Breast epithelium (tissue), 4 donors: ENCODE measurements around the gene RBPJ. TPM values are rescaled to one million over a fixed set of nuclear protein-coding genes. Genes with fewer than 3 reads are reported as not detected.

Source experiments
- DNase-seq, 2 donors: peaks; one replicate each; pipeline ENCODE4 v3.0.0-alpha.2; 2019; ENCODE audit warnings: low spot score in 2 of 2
- H3K27ac ChIP-seq, 2 donors: fragments of 200-600 bp; sonication (generic) in 1 of 2; one replicate each; pipeline ENCODE4 v1.5.1; 2016 to 2019; ENCODE audit warnings: mild to moderate bottlenecking in 1 of 2
- H3K27me3 ChIP-seq, 2 donors: fragments of 200-600 bp; sonication (generic) in 1 of 2; one replicate each; pipeline versions ENCODE4 v1.5.1 to v1.6.0; 2017 to 2019; ENCODE audit warnings: control low read depth in 1 of 2, mild to moderate bottlenecking in 1 of 2
- H3K36me3 ChIP-seq: fragments of 200-600 bp; one replicate; pipeline ENCODE4 v1.5.1; 2019
- H3K4me1 ChIP-seq, 2 donors: fragments of 200-600 bp; sonication (generic); one replicate each; pipeline ENCODE4 v1.5.1; 2016 to 2019; ENCODE audit warnings: control low read depth in 1 of 2
- H3K4me3 ChIP-seq, 3 donors: fragments of 200-600 bp; sonication (generic); 1 replicate in 2 of 3; 2 replicates in 1 of 3; pipeline ENCODE4 v1.5.1; 2016 to 2019; ENCODE audit warnings: mild to moderate bottlenecking in 3 of 3, moderate library complexity in 2 of 3
- H3K9me3 ChIP-seq, 2 donors: fragments of 200-600 bp; sonication (generic) in 1 of 2; one replicate each; pipeline ENCODE4 v1.5.1; 2016 to 2019; ENCODE audit warnings: control low read depth in 1 of 2
- CTCF ChIP-seq, 3 donors: fragments of 450-650 bp; IDR thresholded peaks; one replicate each; pipeline ENCODE4 v1.5.1; 2016 to 2017; ENCODE audit warnings: antibody characterized with exemption in 3 of 3, mild to moderate bottlenecking in 3 of 3, moderate library complexity in 3 of 3
- POLR2A ChIP-seq: fragments of 450-650 bp; IDR thresholded peaks from one replicate; pipeline ENCODE4 v1.6.1; 2016; ENCODE audit warnings: antibody characterized with exemption, mild to moderate bottlenecking, moderate library complexity
- POLR2AphosphoS5 ChIP-seq, 3 donors: sonication (generic); formaldehyde crosslinking; IDR thresholded peaks; one replicate each; pipeline ENCODE4 v1.6.1; 2017; ENCODE audit warnings: antibody characterized with exemption in 3 of 3
- intact Hi-C: fragments of 100-400 bp; cut with DNase I; formaldehyde crosslinking; loops from one replicate; pipeline ENCODE4 v1.15.1; 2023; ENCODE audit warnings: low total_unique reads
- total RNA-seq, 3 donors: library from RNA; depleted of rRNA; stranded (reverse); fragments of >200 nt; gene quantifications; one replicate each; pipeline ENCODE4 v1.1.0, GENCODE V29; 2016

The RBPJ gene
- total RNA-seq, 3 donors from 2014 or later = 64.9 to 143 (median 88.7) TPM

DNA sequence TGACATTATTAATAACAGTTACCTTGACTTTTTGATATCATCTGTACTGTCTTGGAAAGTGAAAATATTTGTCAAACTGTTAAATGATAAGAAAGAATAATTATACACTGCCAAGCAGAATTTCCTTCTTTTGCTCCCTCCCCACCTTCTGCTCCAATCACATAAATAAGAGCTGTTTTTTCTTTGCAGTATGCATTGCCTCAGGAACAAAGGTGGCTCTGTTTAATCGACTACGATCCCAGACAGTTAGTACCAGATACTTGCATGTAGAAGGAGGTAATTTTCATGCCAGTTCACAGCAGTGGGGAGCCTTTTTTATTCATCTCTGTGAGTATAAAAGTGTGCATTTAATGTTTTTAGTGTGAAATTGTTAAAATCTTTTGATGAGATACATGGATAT is 103.3 kb downstream of the RBPJ start:
- no peak for DNase-seq
- H3K36me3 ChIP-seq = no peaks in the 10 kb centered on the region
- intact Hi-C loops = no loop called here
- no peak overlapping the region for H3K4me3 ChIP-seq
- no peak overlapping the region for H3K27ac ChIP-seq
- H3K4me1 ChIP-seq = no peaks in the 10 kb centered on the region
- H3K9me3 ChIP-seq = no peaks in the 10 kb centered on the region
- no peaks in the 10 kb centered on the region for H3K27me3 ChIP-seq
- TF ChIP-seq POLR2A = no peak
- TF ChIP-seq POLR2AphosphoS5 (IDR thresholded peaks at IDR 0.05) = no peak
- TF ChIP-seq CTCF (IDR thresholded peaks at IDR 0.05) = no peak

DNA sequence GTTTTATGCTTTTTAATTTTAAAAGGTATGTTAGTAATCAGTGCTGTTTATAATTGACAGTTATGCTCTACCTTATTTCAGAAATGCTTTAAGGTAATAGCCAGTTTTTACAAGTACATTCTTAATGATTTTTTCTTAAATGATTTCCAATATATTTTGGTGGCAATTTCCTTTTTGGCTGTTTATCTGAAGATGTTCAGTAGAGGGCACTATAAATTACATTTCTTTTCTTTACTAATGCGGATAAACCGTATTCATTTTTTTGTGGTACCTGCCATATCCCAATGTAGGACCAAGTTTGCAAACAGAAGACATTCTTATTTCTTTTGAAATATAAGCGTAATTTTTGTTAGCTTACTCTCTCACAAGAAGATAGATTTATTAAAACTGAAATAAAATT is 104.0 kb downstream of the RBPJ start:
- Histone ChIP-seq H3K27ac (no peak overlapping the region), H3K4me3 (no peak overlapping the region), H3K4me1 (no peaks in the 10 kb centered on the region), H3K36me3 (no peaks in the 10 kb centered on the region), H3K9me3 (no peaks in the 10 kb centered on the region), H3K27me3 (no peaks in the 10 kb centered on the region)
- DNase-seq = no peak
- intact Hi-C loops = no loop called here
- TF ChIP-seq POLR2A (no peak), POLR2AphosphoS5 (IDR thresholded peaks at IDR 0.05) (no peak), CTCF (IDR thresholded peaks at IDR 0.05) (no peak)

DNA sequence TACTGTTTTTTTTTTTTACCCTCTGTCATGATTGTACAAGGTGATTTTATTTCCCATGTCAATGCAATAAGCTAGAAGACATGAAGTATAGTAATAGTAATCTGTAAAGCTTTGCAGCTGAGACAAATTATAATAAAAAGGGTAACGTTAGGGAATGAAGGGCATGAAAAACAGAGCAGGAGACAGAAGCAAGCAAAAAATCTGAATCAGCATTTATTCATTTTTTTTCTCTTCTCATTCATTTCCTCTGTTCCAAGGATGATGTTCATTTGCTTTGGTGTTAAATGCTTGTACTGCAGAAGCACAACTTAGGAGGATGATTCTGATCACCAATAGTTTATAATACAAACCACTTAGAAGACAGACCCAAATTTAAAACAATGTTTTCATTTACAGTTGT is 105.1 kb downstream of the RBPJ start:
- Histone ChIP-seq H3K4me3 (no peak overlapping the region), H3K9me3 (no peaks in the 10 kb centered on the region), H3K27ac (no peak overlapping the region), H3K4me1 (no peaks in the 10 kb centered on the region), H3K36me3 (no peaks in the 10 kb centered on the region), H3K27me3 (no peaks in the 10 kb centered on the region)
- no peak for DNase-seq
- intact Hi-C loops = no loop called here
- no peak for TF ChIP-seq POLR2AphosphoS5 (IDR thresholded peaks at IDR 0.05)
- no peak for TF ChIP-seq POLR2A
- TF ChIP-seq CTCF (IDR thresholded peaks at IDR 0.05) = no peak

DNA sequence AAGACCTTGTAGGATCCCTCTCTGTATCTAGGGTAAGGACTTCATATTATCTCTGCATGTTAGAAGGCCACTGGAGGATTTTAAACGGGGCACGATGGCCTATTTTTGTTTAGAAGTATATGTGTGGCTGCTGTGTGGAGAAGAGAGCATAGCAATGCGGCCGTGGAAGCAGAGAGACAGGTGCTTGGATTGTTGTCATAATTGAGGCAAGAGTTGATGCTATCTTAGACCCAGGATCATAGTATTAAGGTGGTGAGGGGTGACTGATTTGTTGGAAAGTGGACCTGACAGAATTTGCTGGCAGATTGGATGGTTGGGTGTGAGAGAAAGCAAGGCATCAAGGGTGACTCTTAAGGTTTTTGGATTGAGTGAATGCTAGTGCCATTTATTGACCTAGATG is 106.1 kb downstream of the RBPJ start:
- Histone ChIP-seq H3K27ac (no peak overlapping the region), H3K4me1 (no peaks in the 10 kb centered on the region), H3K4me3 (no peak overlapping the region), H3K36me3 (no peaks in the 10 kb centered on the region), H3K27me3 (no peaks in the 10 kb centered on the region), H3K9me3 (no peaks in the 10 kb centered on the region)
- intact Hi-C loops = no loop called here
- no peak for DNase-seq
- TF ChIP-seq POLR2AphosphoS5 (IDR thresholded peaks at IDR 0.05) = no peak
- TF ChIP-seq CTCF (IDR thresholded peaks at IDR 0.05) = no peak
- TF ChIP-seq POLR2A = no peak

DNA sequence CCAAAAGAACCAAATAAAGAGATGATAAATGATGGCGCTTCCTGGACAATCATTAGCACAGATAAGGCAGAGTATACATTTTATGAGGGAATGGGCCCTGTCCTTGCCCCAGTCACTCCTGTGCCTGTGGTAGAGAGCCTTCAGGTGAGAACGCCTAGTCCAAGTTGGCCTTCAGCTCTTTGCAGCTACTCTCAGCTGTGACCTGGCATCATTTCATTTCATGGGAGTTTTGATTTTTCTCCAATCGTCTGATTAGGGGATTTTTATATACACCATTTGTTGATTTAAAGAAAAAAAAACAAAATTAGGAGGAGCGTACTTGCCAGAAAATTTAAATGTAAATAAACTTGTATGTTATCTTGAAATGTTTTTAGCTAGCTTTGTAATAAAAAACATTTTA is 109.1 kb downstream of the RBPJ start:
- Histone ChIP-seq H3K4me3 (no peak overlapping the region), H3K27me3 (no peaks in the 10 kb centered on the region), H3K36me3 (no peaks in the 10 kb centered on the region), H3K4me1 (no peaks in the 10 kb centered on the region), H3K27ac (no peak overlapping the region), H3K9me3 (no peaks in the 10 kb centered on the region)
- intact Hi-C loops = no loop called here
- TF ChIP-seq CTCF (IDR thresholded peaks at IDR 0.05) = no peak
- no peak for TF ChIP-seq POLR2AphosphoS5 (IDR thresholded peaks at IDR 0.05)
- TF ChIP-seq POLR2A = no peak
- no peak for DNase-seq
